ENCODE data around the gene HEXD.

DNA sequence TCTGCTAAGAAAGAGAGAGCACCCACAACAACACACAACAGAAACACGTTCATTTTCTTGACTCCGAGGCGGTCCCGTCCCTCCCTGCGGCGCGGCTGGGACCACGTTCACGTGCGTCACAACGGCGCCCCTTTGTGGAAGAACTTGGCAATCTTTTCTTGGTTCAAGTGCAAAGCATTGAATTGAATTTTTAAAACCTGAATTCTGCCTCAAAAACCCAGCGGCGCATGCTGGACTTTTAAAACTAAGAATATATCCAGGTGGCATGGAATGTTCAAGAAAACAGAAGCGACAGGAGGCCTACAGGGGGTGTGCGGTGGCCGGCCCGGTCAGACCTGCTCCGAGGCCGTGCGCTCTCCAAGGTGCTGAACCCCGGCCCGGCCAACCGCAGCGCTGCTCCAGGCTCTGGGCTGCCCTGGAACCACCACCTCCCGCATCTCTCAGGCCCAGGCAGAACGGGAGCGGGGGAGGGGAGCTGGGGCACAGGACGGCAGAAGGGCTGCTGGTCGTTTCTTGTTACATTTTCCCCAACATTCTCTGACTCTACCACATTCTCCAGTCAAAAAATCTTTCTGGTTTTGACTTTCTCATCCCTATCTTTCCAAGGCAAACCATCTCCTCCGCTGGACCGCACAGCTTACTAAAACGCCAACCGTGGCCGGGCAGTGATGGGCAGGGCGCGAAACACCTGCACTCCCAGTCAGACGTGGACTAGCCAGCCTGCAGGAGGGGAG lies 3.4 kb upstream of the HEXD start:
- TF ChIP-seq, protein P1, sequence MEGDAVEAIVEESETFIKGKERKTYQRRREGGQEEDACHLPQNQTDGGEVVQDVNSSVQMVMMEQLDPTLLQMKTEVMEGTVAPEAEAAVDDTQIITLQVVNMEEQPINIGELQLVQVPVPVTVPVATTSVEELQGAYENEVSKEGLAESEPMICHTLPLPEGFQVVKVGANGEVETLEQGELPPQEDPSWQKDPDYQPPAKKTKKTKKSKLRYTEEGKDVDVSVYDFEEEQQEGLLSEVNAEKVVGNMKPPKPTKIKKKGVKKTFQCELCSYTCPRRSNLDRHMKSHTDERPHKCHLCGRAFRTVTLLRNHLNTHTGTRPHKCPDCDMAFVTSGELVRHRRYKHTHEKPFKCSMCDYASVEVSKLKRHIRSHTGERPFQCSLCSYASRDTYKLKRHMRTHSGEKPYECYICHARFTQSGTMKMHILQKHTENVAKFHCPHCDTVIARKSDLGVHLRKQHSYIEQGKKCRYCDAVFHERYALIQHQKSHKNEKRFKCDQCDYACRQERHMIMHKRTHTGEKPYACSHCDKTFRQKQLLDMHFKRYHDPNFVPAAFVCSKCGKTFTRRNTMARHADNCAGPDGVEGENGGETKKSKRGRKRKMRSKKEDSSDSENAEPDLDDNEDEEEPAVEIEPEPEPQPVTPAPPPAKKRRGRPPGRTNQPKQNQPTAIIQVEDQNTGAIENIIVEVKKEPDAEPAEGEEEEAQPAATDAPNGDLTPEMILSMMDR (conservative IDR thresholded peaks at IDR 0.05; ENCODE audit: low read length), result peak; percentile 92
- no peak for TF ChIP-seq EZH2phosphoT487 (IDR thresholded peaks at IDR 0.05; ENCODE audit: borderline replicate concordance, low read depth, low read length)
